Liver (tissue), 9 donors: ENCODE data around the gene PDE4D. TPM values are rescaled to one million over a fixed set of nuclear protein-coding genes. Genes with fewer than 3 reads are reported as not detected.

Source experiments
- DNase-seq: peaks from one replicate; pipeline ENCODE4 v3.0.0-alpha.2; 2017; ENCODE audit warnings: low spot score
- H3K27ac ChIP-seq, 2 donors: one replicate each; pipeline ENCODE4 v1.7.0; 2013; ENCODE audit warnings: inconsistent platforms in 2 of 2, low read length in 2 of 2, control low read depth in 1 of 2, low read depth in 1 of 2, mild to moderate bottlenecking in 1 of 2
- H3K27me3 ChIP-seq, 4 donors: one replicate each; pipeline versions ENCODE4 v1.6.1 to v1.7.0; 2013; ENCODE audit warnings: low read length in 3 of 4, inconsistent platforms in 1 of 4, mild to moderate bottlenecking in 1 of 4, moderate library complexity in 1 of 4; ENCODE audit not compliant: control insufficient read depth in 4 of 4, insufficient read depth in 4 of 4
- H3K36me3 ChIP-seq, 4 donors: one replicate each; pipeline versions ENCODE4 v1.6.1 to v1.7.0; 2013; ENCODE audit warnings: low read length in 3 of 4, mild to moderate bottlenecking in 3 of 4, low read depth in 1 of 4, moderate library complexity in 1 of 4; ENCODE audit not compliant: control insufficient read depth in 4 of 4, insufficient read depth in 3 of 4
- H3K4me1 ChIP-seq, 4 donors: one replicate each; pipeline versions ENCODE4 v1.6.1 to v1.7.0; 2013; ENCODE audit warnings: low read length in 3 of 4, mild to moderate bottlenecking in 3 of 4, moderate library complexity in 1 of 4; ENCODE audit not compliant: control insufficient read depth in 4 of 4, insufficient read depth in 4 of 4
- H3K4me3 ChIP-seq, 3 donors: one replicate each; pipeline versions ENCODE4 v1.6.1 to v1.7.0; 2013; ENCODE audit warnings: low read length in 3 of 3, control low read depth in 1 of 3, low read depth in 1 of 3, mild to moderate bottlenecking in 1 of 3
- H3K9ac ChIP-seq, 2 donors: one replicate each; pipeline ENCODE4 v1.7.0; 2013; ENCODE audit warnings: low read length in 2 of 2, mild to moderate bottlenecking in 2 of 2, moderate library complexity in 2 of 2, control low read depth in 1 of 2, low read depth in 1 of 2
- H3K9me3 ChIP-seq, 4 donors: one replicate each; pipeline versions ENCODE4 v1.6.1 to v1.7.0; 2013; ENCODE audit warnings: low read length in 3 of 4; ENCODE audit not compliant: control insufficient read depth in 4 of 4
- ATF3 ChIP-seq: IDR thresholded peaks from 2 replicates; pipeline ENCODE4 v1.6.1; 2016; ENCODE audit warnings: antibody characterized with exemption
- CTCF ChIP-seq: fragments of 150-350 bp; IDR thresholded peaks from 2 replicates; pipeline ENCODE4 v1.5.1; 2017; ENCODE audit warnings: improper control_type of control experiment, low read depth, low read length; ENCODE audit not compliant: missing input control
- EGR1 ChIP-seq, 2 donors: IDR thresholded peaks; 2 replicates each; pipeline ENCODE4 v1.6.1; 2016 to 2018; ENCODE audit warnings: antibody characterized with exemption in 2 of 2, low read depth in 2 of 2
- FOXA1 ChIP-seq: IDR thresholded peaks from 2 replicates; pipeline ENCODE4 v1.6.1; 2016; ENCODE audit warnings: antibody characterized with exemption
- GABPA ChIP-seq, 2 donors: IDR thresholded peaks in 1 of 2; conservative IDR thresholded peaks in 1 of 2; 2 replicates each; pipeline ENCODE4 v1.6.1; 2016; ENCODE audit warnings: antibody characterized with exemption in 2 of 2, mild to moderate bottlenecking in 1 of 2, moderate library complexity in 1 of 2
- HNF4A ChIP-seq, 2 donors: conservative IDR thresholded peaks; 2 replicates each; pipeline ENCODE4 v1.6.1; 2016; ENCODE audit warnings: antibody characterized with exemption in 2 of 2, mild to moderate bottlenecking in 2 of 2
- HNF4G ChIP-seq: IDR thresholded peaks from 2 replicates; pipeline ENCODE4 v1.6.1; 2016; ENCODE audit warnings: antibody characterized with exemption
- JUND ChIP-seq, 2 donors: IDR thresholded peaks; 2 replicates each; pipeline ENCODE4 v1.6.1; 2016; ENCODE audit warnings: antibody characterized with exemption in 2 of 2
- NR2F2 ChIP-seq: IDR thresholded peaks from 2 replicates; pipeline ENCODE4 v1.6.1; 2016; ENCODE audit warnings: antibody characterized with exemption
- RXRA ChIP-seq, 2 donors: IDR thresholded peaks; 2 replicates each; pipeline ENCODE4 v1.6.1; 2017 to 2018; ENCODE audit warnings: antibody characterized with exemption in 2 of 2, mild to moderate bottlenecking in 1 of 2
- SP1 ChIP-seq: IDR thresholded peaks from 2 replicates; pipeline ENCODE4 v1.6.1; 2018; ENCODE audit warnings: antibody characterized with exemption, mild to moderate bottlenecking
- TAF1 ChIP-seq: conservative IDR thresholded peaks from 2 replicates; pipeline ENCODE4 v1.6.1; 2016; ENCODE audit warnings: antibody characterized with exemption, mild to moderate bottlenecking
- ZBTB33 ChIP-seq: IDR thresholded peaks from 2 replicates; pipeline ENCODE4 v1.6.1; 2016; ENCODE audit warnings: antibody characterized with exemption
- WGBS: extraction: QIAGEN DNeasy Blood & Tissue Kit; methylation state at CpG from one replicate; pipeline ENCODE4 v1.1.7; 2013; 5-methylcytosine and 5-hydroxymethylcytosine counted together
- polyA plus RNA-seq, 2 donors: library from polyadenylated mRNA; stranded (reverse) in 1 of 2; unstranded in 1 of 2; fragments of 200-250 nt in 1 of 2; fragments of >200 nt in 1 of 2; fragmentation: Nextera tagmentation in 1 of 2; extraction: Ambion mirVana in 1 of 2; gene quantifications; one replicate each; pipeline versions ENCODE4 v1.2.1 to v1.2.3, GENCODE V29; 2013 to 2015
- total RNA-seq, 2 donors: library from RNA; depleted of rRNA; stranded (reverse); fragments of >200 nt; gene quantifications; one replicate each; pipeline ENCODE4 v1.2.3, GENCODE V29; 2014
- TF ChIP-seq, protein P1 (sequence below): IDR thresholded peaks from 2 replicates; pipeline ENCODE4 v1.6.1; 2016; ENCODE audit warnings: antibody characterized with exemption
- TF ChIP-seq, protein P2 (sequence below): IDR thresholded peaks from 2 replicates; pipeline ENCODE4 v1.6.1; 2016; ENCODE audit warnings: antibody characterized with exemption, mild to moderate bottlenecking
- donor health status: healthy.
- donor health status: healthy.
- donor health status: healthy.
- donor health status: healthy.
- donor health status: healthy.

PDE4D gene
- total and polyA plus RNA-seq, 4 donors = 0.67 to 11.9 (median 6.5) TPM

- no peak for TF ChIP-seq JUND (IDR thresholded peaks at IDR 0.05)
- TF ChIP-seq RXRA (IDR thresholded peaks at IDR 0.05) = no peak
- TF ChIP-seq GABPA (IDR thresholded peaks at IDR 0.05 in 1 of 2, conservative IDR thresholded peaks at IDR 0.05 in 1 of 2) = no peak
- no peak for TF ChIP-seq NR2F2
- TF ChIP-seq HNF4G = no peak
- no peak for TF ChIP-seq ATF3
- no peak for TF ChIP-seq CTCF
- no peak for TF ChIP-seq TAF1
- TF ChIP-seq SP1 = no peak
- TF ChIP-seq, protein P1, sequence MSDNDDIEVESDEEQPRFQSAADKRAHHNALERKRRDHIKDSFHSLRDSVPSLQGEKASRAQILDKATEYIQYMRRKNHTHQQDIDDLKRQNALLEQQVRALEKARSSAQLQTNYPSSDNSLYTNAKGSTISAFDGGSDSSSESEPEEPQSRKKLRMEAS = no peak
- no peak for TF ChIP-seq ZBTB33
- Histone ChIP-seq H3K4me1 (peaks cover 0 to 4% (median 0%) of the 10 kb centered on the region in 4 donors), H3K4me3 (no peak overlapping the region), H3K36me3 (no peaks in the 10 kb centered on the region), H3K9me3 (no peaks in the 10 kb centered on the region), H3K9ac (no peak overlapping the region), H3K27ac (no peak overlapping the region), H3K27me3 (no peaks in the 10 kb centered on the region)
- WGBS = 71% methylated on average over 4 of the region's 4 CpGs
- no peak for DNase-seq
Observed at GRCh38 chr5:59216841-59217240, 676.7 kb downstream of the PDE4D start.

DNA sequence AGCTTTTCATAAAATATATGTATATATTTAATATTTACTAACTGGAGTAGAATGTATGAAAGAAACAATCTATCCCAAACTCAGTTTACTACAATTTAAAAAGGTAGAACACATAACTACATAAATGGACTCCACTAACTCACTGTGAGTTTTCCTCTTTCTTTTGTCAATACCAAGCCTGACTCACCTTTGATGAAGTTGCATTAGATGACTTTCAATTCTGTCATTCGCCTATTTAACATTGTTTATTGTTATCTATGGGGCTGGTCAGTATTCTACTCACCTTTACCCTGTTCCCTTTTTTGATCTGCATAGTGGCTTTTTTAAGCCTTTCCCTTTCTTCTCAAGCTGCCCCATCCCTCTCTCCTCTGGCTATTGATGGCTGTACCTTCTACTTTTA, 680.9 kb downstream of the PDE4D start:
- H3K27ac ChIP-seq = no peak overlapping the region
- no peak for DNase-seq
- TF ChIP-seq HNF4G (no peak), FOXA1 (no peak), TAF1 (no peak), SP1 (no peak), NR2F2 (no peak), ZBTB33 (no peak), CTCF (no peak), EGR1 (IDR thresholded peaks at IDR 0.05; ENCODE audit: low read depth in 2 of 2) (no peak), HNF4A (conservative IDR thresholded peaks at IDR 0.05) (no peak), GABPA (IDR thresholded peaks at IDR 0.05 in 1 of 2, conservative IDR thresholded peaks at IDR 0.05 in 1 of 2) (no peak), JUND (IDR thresholded peaks at IDR 0.05) (no peak), RXRA (IDR thresholded peaks at IDR 0.05) (no peak), ATF3 (no peak)
- TF ChIP-seq, protein P2, sequence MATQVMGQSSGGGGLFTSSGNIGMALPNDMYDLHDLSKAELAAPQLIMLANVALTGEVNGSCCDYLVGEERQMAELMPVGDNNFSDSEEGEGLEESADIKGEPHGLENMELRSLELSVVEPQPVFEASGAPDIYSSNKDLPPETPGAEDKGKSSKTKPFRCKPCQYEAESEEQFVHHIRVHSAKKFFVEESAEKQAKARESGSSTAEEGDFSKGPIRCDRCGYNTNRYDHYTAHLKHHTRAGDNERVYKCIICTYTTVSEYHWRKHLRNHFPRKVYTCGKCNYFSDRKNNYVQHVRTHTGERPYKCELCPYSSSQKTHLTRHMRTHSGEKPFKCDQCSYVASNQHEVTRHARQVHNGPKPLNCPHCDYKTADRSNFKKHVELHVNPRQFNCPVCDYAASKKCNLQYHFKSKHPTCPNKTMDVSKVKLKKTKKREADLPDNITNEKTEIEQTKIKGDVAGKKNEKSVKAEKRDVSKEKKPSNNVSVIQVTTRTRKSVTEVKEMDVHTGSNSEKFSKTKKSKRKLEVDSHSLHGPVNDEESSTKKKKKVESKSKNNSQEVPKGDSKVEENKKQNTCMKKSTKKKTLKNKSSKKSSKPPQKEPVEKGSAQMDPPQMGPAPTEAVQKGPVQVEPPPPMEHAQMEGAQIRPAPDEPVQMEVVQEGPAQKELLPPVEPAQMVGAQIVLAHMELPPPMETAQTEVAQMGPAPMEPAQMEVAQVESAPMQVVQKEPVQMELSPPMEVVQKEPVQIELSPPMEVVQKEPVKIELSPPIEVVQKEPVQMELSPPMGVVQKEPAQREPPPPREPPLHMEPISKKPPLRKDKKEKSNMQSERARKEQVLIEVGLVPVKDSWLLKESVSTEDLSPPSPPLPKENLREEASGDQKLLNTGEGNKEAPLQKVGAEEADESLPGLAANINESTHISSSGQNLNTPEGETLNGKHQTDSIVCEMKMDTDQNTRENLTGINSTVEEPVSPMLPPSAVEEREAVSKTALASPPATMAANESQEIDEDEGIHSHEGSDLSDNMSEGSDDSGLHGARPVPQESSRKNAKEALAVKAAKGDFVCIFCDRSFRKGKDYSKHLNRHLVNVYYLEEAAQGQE = no peak
- TF ChIP-seq, protein P1 = no peak
- H3K36me3 ChIP-seq = no peaks in the 10 kb centered on the region
- no peak overlapping the region for H3K9ac ChIP-seq
- H3K4me1 ChIP-seq = no peaks in the 10 kb centered on the region
- no peaks in the 10 kb centered on the region for H3K27me3 ChIP-seq
- no peak overlapping the region for H3K4me3 ChIP-seq
- H3K9me3 ChIP-seq = no peaks in the 10 kb centered on the region
- WGBS = 88% methylated on average over 1 of the region's 1 CpG
